ES-I3 (cell line): ENCODE measurements around the gene FZD1.

Experiments
- H3K36me3 ChIP-seq: 2 replicates; pipeline ENCODE4 v1.6.1; 2013; ENCODE audit warnings: mild to moderate bottlenecking, low read length, control low read depth, moderate library complexity; ENCODE audit not compliant: insufficient read depth
- H3K4me1 ChIP-seq: 2 replicates; pipeline ENCODE4 v1.6.1; 2013; ENCODE audit warnings: mild to moderate bottlenecking, control low read depth, low read length; ENCODE audit not compliant: insufficient read depth
- H3K9ac ChIP-seq: 2 replicates; pipeline ENCODE4 v1.6.1; 2013; ENCODE audit warnings: low read depth, mild to moderate bottlenecking, low read length, moderate library complexity
- H3K9me3 ChIP-seq: 2 replicates; pipeline ENCODE4 v1.6.1; 2013; ENCODE audit warnings: mild to moderate bottlenecking, low read length, moderate library complexity; ENCODE audit not compliant: control insufficient read depth, insufficient read depth

The FZD1 gene

DNA sequence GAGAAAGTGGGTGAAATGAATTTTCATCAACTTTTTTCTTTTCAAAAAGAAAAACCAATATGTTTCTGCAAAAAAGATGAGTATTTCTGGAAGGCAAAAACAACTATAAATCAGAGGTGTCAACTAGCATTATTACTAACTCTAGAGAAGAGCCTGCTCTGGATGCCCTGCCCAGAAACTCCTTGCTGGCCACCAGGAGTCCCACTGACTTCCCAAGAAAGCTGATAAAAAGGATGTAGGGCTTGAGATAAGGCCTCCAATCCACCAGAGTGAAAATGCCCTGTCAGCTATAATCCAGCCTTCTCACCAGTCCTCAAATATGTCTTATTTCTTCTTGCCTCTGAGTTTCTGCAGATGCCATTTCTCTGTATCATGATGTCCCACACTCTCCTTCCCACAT lies 16.7 kb upstream of the FZD1 start:
- H3K9me3 ChIP-seq, result no peaks in the 10 kb centered on the region
- H3K36me3 ChIP-seq, result no peaks in the 10 kb centered on the region
- no peak overlapping the region for H3K9ac ChIP-seq
- no peaks in the 10 kb centered on the region for H3K4me1 ChIP-seq

DNA sequence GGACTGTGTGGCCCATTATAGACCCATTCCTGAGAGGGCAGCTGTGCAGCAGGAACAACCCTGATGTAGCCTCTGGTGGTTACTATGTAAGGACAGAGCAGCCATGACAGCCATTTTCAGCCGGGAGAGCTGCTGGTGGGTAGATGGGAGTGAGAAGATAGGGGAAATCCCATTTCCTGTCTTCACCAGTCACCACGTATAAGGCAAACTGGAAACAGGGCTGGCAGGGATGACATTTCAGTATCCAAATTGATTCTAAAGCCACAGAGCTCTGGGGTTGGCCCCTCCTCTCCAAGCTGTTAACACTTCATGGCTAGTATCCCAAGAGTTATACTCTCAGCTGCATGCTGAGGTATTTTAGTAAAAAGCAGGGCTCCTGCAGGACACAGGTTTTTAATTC lies 15.2 kb upstream of the FZD1 start:
- no peaks in the 10 kb centered on the region for H3K9me3 ChIP-seq
- H3K4me1 ChIP-seq, result no peaks in the 10 kb centered on the region
- H3K36me3 ChIP-seq, result no peaks in the 10 kb centered on the region
- H3K9ac ChIP-seq, result no peak overlapping the region

DNA sequence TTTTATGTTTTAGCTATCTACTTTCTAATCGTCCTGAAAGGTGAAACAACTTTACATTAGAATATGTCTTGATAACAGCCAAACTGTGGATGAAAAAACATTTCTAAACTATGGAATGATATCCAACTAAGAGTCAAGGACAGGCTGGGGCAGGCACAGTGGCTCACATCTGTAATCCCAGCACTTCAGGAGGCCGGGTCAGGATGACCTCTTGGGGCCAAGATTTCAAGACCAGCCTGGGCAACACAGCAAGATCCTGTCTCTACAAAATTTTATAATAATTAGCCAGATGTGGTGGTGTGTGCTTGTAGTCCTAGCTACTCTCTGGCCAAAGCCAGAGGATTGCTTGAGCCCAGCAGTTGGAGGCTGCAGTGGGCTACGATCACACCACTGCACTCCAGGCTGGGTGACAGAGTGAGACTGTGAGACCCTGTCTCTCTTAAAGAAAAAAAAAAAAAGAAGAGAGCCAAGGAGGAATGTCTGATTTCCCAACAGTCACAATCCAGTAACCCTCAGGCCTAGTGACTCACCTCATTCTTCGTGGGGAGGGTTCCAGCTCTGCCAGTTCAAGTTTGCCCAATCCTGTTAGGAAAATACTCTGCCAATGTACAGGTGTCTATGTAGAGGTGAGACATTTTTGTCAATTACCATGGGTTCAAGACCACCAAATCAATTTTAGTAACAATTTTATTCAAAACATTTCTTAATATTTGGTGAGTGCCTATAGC lies 14.6 kb upstream of the FZD1 start:
- H3K9me3 ChIP-seq, result no peaks in the 10 kb centered on the region
- H3K36me3 ChIP-seq, result no peaks in the 10 kb centered on the region

DNA sequence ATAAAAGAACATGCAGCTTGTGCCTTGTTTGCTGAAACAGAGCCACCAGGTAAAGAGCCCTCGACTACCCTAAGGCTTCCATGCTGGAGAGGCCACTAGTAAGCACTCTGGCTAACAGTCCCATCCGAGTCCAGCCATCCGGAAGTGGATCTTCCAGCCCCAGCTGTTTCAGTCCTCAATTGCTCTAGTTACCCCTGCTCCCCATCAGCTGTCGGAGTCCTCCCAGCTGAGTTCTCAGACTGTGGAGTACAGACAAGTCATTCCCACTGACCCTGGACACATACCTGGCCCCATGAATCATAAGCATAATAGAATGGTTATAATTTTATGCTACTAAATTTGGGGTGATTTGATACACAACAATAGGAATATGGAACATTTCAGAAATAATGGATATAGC lies 13.5 kb upstream of the FZD1 start:
- H3K9me3 ChIP-seq, result no peaks in the 10 kb centered on the region
- no peaks in the 10 kb centered on the region for H3K36me3 ChIP-seq
- H3K9ac ChIP-seq, result no peak overlapping the region
- no peaks in the 10 kb centered on the region for H3K4me1 ChIP-seq

More for the DNA sequence above, 14.6 kb upstream of the FZD1 start:
- Histone ChIP-seq H3K9ac (no peak overlapping the region), H3K4me1 (no peaks in the 10 kb centered on the region)

DNA sequence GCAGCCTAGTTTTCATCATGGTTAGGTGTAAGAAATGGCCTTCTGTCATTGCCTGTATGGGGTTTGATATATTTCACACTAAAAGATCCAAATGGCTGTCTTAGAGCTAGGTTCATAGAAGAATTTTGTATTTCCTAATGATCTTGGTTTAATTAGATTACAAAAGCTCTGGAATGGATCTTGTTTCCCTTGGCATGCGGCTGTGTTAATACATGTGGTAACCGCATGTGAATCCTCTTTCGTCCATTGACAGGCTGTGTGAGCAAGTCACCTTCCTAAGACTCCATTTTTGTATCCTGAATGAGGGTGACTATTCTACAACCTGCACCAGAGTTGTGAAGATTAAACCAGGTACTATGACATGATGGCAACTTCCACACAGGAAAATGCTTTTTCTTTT lies 12.4 kb upstream of the FZD1 start:
- no peaks in the 10 kb centered on the region for H3K9me3 ChIP-seq

DNA sequence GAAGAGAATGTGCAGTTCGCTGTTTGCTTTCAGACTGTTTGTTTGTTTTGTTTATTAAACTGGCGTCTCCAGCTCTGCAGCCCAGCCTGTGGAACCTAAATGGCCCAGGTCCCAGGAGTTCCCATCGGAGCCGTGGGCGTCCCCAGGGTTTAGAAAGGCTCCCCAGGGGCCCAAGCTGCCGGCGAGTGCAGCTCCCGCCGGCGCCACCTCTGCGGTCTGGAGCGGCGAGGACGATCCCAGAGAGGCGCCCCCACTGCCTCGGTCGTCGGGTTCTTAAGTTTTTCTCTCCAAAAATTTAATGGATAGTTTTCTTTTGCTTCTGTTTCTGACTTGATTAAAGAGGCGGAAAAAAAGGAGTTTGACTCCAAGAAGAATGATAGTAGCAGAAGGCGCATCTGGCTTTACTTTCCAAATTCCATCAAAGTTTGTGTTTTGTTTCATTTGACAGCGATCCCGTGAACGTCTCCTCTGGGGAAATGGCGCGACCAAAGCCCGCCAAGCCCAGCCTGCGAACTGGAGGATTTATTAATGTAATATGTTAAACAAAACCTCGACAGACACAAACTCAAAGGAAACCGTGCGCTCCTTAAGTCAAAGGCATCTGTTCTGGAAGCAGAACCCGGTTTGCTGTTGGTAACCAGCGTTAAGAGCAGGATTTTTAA lies 718 bp upstream of the FZD1 start:
- no peaks in the 10 kb centered on the region for H3K9me3 ChIP-seq
- peak overlapping the region; percentile 54; the same call in 1 of the 2 replicates for H3K9ac ChIP-seq
- no peaks in the 10 kb centered on the region for H3K4me1 ChIP-seq

More for the DNA sequence above, 12.4 kb upstream of the FZD1 start:
- H3K36me3 ChIP-seq, result no peaks in the 10 kb centered on the region
- no peaks in the 10 kb centered on the region for H3K4me1 ChIP-seq
- no peak overlapping the region for H3K9ac ChIP-seq

DNA sequence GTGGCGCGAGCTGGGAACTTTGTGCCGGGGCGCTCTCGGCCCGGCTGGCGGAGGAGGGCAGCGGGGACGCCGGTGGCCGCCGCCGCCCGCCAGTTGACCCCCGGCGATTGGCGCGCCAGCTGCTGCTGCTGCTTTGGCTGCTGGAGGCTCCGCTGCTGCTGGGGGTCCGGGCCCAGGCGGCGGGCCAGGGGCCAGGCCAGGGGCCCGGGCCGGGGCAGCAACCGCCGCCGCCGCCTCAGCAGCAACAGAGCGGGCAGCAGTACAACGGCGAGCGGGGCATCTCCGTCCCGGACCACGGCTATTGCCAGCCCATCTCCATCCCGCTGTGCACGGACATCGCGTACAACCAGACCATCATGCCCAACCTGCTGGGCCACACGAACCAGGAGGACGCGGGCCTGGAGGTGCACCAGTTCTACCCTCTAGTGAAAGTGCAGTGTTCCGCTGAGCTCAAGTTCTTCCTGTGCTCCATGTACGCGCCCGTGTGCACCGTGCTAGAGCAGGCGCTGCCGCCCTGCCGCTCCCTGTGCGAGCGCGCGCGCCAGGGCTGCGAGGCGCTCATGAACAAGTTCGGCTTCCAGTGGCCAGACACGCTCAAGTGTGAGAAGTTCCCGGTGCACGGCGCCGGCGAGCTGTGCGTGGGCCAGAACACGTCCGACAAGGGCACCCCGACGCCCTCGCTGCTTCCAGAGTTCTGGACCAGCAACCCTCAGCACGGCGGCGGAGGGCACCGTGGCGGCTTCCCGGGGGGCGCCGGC lies 870 bp downstream of the FZD1 start:
- Histone ChIP-seq H3K36me3 (no peaks in the 10 kb centered on the region), H3K4me1 (no peaks in the 10 kb centered on the region), H3K9me3 (no peaks in the 10 kb centered on the region), H3K9ac (peak overlapping the region; percentile 54)

More for the DNA sequence above, 718 bp upstream of the FZD1 start:
- no peaks in the 10 kb centered on the region for H3K36me3 ChIP-seq

DNA sequence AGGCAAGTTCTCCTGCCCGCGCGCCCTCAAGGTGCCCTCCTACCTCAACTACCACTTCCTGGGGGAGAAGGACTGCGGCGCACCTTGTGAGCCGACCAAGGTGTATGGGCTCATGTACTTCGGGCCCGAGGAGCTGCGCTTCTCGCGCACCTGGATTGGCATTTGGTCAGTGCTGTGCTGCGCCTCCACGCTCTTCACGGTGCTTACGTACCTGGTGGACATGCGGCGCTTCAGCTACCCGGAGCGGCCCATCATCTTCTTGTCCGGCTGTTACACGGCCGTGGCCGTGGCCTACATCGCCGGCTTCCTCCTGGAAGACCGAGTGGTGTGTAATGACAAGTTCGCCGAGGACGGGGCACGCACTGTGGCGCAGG lies 1.4 kb downstream of the FZD1 start:
- Histone ChIP-seq H3K36me3 (no peaks in the 10 kb centered on the region), H3K9me3 (no peaks in the 10 kb centered on the region), H3K9ac (peak overlapping the region; percentile 54), H3K4me1 (no peaks in the 10 kb centered on the region)

DNA sequence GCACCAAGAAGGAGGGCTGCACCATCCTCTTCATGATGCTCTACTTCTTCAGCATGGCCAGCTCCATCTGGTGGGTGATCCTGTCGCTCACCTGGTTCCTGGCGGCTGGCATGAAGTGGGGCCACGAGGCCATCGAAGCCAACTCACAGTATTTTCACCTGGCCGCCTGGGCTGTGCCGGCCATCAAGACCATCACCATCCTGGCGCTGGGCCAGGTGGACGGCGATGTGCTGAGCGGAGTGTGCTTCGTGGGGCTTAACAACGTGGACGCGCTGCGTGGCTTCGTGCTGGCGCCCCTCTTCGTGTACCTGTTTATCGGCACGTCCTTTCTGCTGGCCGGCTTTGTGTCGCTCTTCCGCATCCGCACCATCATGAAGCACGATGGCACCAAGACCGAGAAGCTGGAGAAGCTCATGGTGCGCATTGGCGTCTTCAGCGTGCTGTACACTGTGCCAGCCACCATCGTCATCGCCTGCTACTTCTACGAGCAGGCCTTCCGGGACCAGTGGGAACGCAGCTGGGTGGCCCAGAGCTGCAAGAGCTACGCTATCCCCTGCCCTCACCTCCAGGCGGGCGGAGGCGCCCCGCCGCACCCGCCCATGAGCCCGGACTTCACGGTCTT lies 1.9 kb downstream of the FZD1 start:
- Histone ChIP-seq H3K36me3 (no peaks in the 10 kb centered on the region), H3K9ac (peak overlapping the region; percentile 54; the same call in 1 of the 2 replicates), H3K9me3 (no peaks in the 10 kb centered on the region), H3K4me1 (no peaks in the 10 kb centered on the region)

DNA sequence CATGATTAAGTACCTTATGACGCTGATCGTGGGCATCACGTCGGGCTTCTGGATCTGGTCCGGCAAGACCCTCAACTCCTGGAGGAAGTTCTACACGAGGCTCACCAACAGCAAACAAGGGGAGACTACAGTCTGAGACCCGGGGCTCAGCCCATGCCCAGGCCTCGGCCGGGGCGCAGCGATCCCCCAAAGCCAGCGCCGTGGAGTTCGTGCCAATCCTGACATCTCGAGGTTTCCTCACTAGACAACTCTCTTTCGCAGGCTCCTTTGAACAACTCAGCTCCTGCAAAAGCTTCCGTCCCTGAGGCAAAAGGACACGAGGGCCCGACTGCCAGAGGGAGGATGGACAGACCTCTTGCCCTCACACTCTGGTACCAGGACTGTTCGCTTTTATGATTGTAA lies 2.5 kb downstream of the FZD1 start:
- no peaks in the 10 kb centered on the region for H3K36me3 ChIP-seq
- H3K9me3 ChIP-seq, result no peaks in the 10 kb centered on the region
- H3K9ac ChIP-seq, result peak overlapping the region; percentile 34; the same call in 1 of the 2 replicates
- H3K4me1 ChIP-seq, result no peaks in the 10 kb centered on the region

DNA sequence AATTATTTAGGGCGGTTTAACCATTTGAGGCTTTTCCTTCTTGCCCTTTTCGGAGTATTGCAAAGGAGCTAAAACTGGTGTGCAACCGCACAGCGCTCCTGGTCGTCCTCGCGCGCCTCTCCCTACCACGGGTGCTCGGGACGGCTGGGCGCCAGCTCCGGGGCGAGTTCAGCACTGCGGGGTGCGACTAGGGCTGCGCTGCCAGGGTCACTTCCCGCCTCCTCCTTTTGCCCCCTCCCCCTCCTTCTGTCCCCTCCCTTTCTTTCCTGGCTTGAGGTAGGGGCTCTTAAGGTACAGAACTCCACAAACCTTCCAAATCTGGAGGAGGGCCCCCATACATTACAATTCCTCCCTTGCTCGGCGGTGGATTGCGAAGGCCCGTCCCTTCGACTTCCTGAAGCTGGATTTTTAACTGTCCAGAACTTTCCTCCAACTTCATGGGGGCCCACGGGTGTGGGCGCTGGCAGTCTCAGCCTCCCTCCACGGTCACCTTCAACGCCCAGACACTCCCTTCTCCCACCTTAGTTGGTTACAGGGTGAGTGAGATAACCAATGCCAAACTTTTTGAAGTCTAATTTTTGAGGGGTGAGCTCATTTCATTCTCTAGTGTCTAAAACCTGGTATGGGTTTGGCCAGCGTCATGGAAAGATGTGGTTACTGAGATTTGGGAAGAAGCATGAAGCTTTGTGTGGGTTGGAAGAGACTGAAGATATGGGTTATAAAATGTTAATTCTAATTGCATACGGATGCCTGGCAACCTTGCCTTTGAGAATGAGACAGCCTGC lies 3.1 kb downstream of the FZD1 start:
- Histone ChIP-seq H3K9ac (peak overlapping the region; percentile 34; the same call in 1 of the 2 replicates), H3K4me1 (no peaks in the 10 kb centered on the region), H3K9me3 (no peaks in the 10 kb centered on the region), H3K36me3 (no peaks in the 10 kb centered on the region)

DNA sequence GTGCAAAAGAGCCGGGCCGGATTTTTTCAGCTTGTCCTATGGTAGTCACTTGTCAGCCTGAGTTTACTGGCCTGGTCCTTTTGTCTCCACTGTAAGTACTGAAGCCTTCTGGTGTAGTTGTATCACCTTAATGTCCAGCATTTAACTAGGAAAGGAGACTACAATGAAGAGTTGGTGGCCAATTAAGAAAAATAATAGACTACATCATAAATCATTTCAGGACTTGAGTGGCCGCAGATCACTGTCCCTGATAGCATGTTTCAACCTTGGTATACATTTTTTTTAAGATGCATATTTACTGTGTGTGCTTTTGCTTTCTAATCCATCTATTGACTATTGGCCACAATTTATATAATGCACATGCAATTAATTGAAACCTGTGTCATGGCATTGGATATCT lies 6.1 kb downstream of the FZD1 start:
- no peaks in the 10 kb centered on the region for H3K4me1 ChIP-seq
- no peak overlapping the region for H3K9ac ChIP-seq
- no peaks in the 10 kb centered on the region for H3K9me3 ChIP-seq
- H3K36me3 ChIP-seq, result no peaks in the 10 kb centered on the region

DNA sequence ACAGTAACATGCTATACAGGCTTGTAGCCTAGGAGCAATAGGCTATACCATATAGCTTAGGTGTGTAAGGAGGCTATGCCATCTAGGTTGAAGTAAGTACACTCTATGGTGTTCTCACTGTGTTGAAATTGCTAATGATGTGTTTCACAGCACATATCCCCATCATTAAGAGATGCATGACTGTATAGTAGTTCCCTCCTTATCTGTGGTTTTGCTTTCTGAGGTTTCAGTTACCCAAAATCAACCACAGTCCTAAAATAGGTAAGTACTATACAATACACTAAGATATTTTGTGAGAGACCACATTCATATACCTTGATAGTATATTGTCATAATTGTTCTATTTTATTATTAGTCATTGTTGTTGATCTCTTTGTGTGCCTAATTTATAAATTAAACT lies 12.7 kb downstream of the FZD1 start:
- H3K36me3 ChIP-seq, result no peaks in the 10 kb centered on the region
- H3K4me1 ChIP-seq, result peaks cover 7% of the 10 kb centered on the region; the same call in 1 of the 2 replicates
- H3K9me3 ChIP-seq, result no peaks in the 10 kb centered on the region
- no peak overlapping the region for H3K9ac ChIP-seq

DNA sequence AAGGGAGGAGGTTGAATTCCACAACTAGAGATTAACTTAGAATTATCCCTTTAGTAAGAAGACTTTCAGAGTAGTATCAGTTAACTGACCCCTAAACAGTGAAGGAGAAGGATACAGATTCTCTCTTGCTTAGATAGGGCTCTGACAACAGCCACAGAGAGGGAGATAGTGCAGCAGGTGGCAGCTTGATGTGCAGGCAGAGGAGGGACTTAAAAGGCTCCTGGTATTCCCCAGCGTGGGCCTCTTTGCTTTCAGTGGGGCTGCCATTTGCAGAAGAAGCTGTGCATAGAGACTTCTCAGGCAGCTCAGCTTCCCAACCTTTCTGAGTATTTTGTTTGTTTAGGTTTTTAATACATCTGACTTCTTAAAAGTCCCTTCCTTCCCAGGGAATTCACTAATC lies 16.0 kb downstream of the FZD1 start:
- Histone ChIP-seq H3K36me3 (no peaks in the 10 kb centered on the region), H3K9ac (no peak overlapping the region), H3K9me3 (no peaks in the 10 kb centered on the region), H3K4me1 (peaks cover 7% of the 10 kb centered on the region; the same call in 1 of the 2 replicates)
